ENCODE data around the gene PDSS2.
"Not testable (repeated sequence)": the region's sequence is repeated elsewhere in the genome, so short reads cannot be mapped to it uniquely, and the experiment has no call there.

PDSS2 gene

DNA sequence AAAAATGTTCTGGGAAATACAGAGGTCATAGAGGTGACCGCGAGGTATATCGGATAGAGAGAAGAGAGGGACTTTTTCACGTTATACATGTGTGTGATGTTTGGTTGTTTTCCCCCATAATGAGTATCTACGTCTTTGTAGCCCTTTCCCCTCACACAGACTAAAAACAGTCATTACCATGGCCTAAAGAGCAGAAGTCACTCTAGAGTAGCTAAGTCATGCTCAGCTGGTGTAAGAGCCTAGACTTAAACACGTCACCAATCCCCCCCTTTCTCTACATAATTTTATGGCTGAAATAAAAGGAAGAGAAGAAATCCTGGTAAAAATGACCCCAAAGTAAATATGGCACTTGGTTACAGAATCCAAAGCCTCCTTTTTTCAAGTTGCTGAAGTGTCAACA is 338.1 kb downstream of the PDSS2 start:
- in situ Hi-C loops (cut with MboI; ENCODE audit: low pct_unique_long_range_greater_than_20kb, low sequenced_read_pairs): no loop called here
- no peak for DNase-seq

GRCh38 chr6:107120404-107120803 is 339.0 kb downstream of the PDSS2 start:
- in situ Hi-C loops (cut with MboI; ENCODE audit: low pct_unique_long_range_greater_than_20kb, low sequenced_read_pairs): no loop called here
- DNase-seq: no peak

GRCh38 chr6:107118976-107119375 is 340.4 kb downstream of the PDSS2 start:
- DNase-seq: peak; percentile 65
- in situ Hi-C loops (cut with MboI; ENCODE audit: low pct_unique_long_range_greater_than_20kb, low sequenced_read_pairs): no loop called here

DNA sequence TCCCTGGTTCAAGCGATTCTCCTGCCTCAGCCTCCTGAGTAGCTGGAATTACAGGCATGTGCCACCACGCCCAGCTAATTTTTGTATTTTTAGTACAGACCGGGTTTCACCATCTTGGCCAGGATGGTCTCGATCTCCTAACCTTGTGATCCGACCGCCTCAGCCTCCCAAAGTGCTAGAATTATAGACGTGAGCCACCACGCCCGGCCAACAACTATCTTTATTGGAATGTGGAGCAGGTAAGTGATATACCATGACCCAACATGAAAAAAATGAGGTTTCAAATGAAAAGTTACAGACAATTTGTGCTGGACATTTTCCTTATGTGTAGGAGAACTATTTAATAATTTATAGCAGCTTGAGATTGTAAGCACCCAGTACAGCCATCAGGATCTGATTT is 340.8 kb downstream of the PDSS2 start:
- DNase-seq; in situ Hi-C loops (cut with MboI; ENCODE audit: low pct_unique_long_range_greater_than_20kb, low sequenced_read_pairs): not testable (repeated sequence)

- in situ Hi-C loops (cut with MboI; ENCODE audit: low pct_unique_long_range_greater_than_20kb, low sequenced_read_pairs): no loop called here
- no peak for DNase-seq
Observed at GRCh38 chr6:107116931-107117330, 342.4 kb downstream of the PDSS2 start.

GRCh38 chr6:107116328-107116892 is 343.0 kb downstream of the PDSS2 start:
- peak; percentile 84 for DNase-seq
- in situ Hi-C loops (cut with MboI; ENCODE audit: low pct_unique_long_range_greater_than_20kb, low sequenced_read_pairs): no loop called here

GRCh38 chr6:107115695-107116327 is 343.6 kb downstream of the PDSS2 start:
- in situ Hi-C loops (cut with MboI; ENCODE audit: low pct_unique_long_range_greater_than_20kb, low sequenced_read_pairs): no loop called here
- DNase-seq: peak; percentile 79

DNA sequence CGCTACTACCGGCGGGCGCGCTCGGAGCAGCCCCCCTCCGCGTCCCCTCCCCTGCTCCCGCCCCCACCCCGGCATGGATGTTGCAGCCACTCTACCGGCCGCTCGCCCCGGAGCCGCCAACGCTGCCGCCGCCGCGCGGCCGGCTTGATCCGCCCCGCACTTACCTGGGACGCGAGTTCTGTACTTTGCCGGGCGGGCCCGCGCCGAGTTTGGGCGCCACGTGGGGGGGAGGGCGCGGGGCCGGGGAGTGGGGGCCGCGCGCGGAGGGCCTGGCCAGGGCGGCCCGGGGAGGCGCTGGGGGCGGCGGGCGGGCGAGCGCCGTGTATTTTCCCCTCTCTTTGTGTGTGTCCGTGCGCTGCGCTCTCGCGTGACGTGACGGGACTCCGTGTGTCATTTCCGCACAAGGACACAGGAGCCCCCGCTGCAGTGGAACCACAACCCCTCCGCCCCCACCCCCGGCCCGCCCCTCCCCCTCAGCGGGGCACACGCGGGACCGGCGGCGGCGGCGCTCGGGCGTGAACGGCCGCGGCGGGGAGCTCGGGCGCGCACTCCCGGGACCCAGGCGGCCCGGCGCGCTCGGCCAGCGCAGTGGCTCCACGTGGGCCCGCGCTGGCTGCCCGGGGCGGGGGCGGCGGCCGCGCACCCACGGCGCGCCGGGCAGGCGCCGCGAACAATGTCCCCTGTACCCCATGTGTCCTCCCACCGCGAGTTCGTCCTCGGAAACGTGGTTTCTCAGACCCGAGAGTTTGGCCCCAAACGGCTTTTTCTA is 344.3 kb downstream of the PDSS2 start, which contains the start of gene BEND3:
Gene BEND3, minus strand, starts transcription at position 590 of the 769 bp plus-strand sequence. CDS start 16,230 bp downstream, outside the sequence.
- in situ Hi-C loops (cut with MboI; ENCODE audit: low pct_unique_long_range_greater_than_20kb, low sequenced_read_pairs): no loop called here
- no peak for DNase-seq

DNA sequence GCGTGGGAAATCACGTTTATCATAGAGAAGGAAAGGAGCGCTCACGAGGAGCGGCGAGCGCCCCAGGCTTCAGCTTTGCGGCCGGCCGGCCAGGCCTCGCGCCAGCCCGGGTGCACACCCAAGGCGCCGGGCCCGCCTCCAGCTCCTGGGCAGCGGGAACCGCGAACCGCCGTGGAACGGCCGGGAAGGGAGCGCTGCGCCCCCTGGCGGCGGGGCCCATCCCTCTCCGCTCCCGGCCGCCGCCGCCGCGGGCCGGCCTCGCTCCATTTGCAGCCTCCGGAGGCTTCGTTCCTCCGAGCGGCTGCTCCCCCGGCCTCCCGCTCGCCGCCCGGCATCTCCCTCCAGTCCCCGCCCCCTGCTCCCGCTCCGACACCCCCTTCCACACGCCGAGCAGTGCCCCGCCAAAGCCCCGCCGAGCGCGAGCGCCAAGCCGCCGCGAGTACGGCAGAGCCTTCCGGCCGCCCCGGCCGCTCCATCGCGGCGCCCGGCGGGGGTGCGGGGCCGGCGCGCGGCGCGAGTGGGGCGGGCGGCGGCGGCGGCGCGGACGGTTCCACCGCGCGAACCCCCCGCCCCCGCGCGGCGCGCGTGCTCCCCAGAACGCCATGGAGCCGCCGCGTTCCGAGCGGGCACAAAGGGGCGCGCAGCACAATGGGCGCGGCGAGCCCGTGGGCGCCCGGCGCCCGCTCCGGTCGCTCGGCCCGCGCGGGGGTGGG is 345.0 kb downstream of the PDSS2 start:
- peak; percentile 89 for DNase-seq
- in situ Hi-C loops (cut with MboI; ENCODE audit: low pct_unique_long_range_greater_than_20kb, low sequenced_read_pairs): no loop called here

DNA sequence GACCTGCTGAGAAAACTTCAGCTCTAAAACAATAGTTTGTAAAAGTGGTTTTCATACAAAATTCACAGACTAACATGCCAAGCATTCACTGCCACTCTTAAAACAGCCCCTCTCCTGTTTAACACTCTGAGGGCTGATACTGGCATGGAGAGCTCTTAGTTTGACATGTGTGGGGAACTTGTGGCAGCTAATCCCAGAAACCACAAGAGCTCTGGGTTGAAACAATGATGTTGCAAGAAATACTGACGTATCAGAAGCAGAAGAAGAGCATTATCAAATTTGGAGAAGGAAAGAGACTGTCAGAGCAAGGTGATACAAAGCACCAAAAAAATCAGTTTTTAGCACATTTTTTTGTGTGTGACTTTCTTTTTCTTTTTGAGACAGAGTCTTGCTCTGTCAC is 349.2 kb downstream of the PDSS2 start:
- DNase-seq: peak; percentile 92
- in situ Hi-C loops (cut with MboI; ENCODE audit: low pct_unique_long_range_greater_than_20kb, low sequenced_read_pairs): no loop called here

DNA sequence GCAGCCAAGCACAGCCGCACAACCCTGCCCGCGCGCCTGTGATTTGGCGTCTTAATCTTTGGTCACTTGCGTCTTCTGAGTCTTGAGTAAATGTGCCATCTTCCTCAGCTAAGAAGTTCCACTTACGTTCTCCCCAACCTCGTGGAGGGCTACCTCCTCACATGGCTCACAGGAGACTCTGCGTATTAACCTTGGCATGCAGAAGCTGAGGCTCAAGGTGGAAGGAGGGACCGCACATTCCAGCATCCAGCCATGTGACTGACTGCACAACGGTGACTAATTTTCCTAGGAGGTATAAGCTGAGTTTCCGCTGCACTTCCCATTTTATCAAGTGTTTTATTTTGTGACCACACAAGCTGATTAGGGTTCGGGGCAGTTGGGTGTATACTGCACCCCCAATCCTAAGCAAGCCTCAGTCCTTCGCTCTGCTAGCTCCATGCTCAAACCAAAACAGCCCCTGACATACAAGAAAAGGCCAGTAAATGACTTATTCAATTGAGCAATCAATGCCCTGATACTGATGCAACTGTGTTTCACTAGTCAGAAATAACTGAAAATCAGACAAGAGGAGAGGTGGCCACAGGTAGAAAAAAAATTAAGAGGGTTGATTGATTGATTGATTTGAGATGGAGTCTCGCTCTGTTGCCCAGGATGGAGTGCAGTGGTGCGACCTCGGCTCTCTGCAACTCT is 351.0 kb downstream of the PDSS2 start:
- in situ Hi-C loops (cut with MboI; ENCODE audit: low pct_unique_long_range_greater_than_20kb, low sequenced_read_pairs): no loop called here
- DNase-seq: no peak

GRCh38 chr6:107107791-107108190 is 351.6 kb downstream of the PDSS2 start:
- in situ Hi-C loops (cut with MboI; ENCODE audit: low pct_unique_long_range_greater_than_20kb, low sequenced_read_pairs): no loop called here

DNA sequence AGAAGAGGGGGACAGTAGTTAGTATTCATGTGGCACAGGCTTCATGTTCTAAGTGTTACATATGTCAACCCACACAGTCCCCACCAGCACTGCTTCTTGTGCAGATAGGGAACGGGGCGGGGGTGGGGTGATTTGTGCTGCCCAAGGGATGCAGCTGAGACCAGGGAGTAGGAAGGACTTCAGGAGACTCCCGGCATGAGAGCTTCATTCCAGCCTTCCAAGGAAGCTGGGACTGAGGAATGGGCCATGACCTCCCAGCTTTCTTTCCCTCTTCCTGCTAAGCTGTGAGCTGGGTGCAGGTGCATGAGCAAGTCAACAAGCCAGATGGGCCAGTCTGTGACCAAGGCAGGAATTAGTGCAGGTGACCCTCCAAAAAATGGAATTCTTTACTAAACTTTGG is 353.2 kb downstream of the PDSS2 start:
- in situ Hi-C loops (cut with MboI; ENCODE audit: low pct_unique_long_range_greater_than_20kb, low sequenced_read_pairs): no loop called here

More at GRCh38 chr6:107107791-107108190, 351.6 kb downstream of the PDSS2 start:
- DNase-seq: no peak

DNA sequence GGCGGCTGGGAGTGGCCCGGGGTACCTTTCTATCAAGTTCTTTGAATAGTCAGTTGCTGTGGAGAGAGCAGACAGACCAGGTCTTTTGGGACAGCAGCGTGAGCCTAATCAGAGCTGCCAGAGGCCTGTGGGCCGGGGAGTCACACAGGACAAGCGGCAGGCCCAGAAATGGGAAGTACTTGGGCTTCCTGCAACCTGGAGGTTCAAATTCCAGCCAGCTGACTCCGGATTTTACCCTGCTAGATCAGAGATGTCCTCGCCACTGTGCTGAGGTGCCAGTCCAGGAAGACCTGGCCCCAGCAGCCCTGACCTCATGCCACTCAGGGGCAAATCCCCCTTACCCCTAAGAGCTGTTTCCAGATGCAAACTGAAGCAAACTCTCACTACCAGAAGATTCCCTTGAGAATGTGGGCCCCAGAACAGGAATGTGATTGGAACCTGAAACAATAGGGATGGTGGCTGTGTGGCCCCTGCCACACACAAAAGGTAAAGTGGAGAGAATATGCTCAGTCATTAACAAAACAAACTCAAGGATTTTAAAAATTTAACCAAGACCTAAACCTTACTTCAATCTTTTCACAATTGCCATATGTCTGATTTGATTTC is 353.8 kb downstream of the PDSS2 start:
- in situ Hi-C loops (cut with MboI; ENCODE audit: low pct_unique_long_range_greater_than_20kb, low sequenced_read_pairs): no loop called here
- peak; percentile 12 for DNase-seq

More for the DNA sequence above, 353.2 kb downstream of the PDSS2 start:
- no peak for DNase-seq

GRCh38 chr6:107103082-107103481 is 356.3 kb downstream of the PDSS2 start:
- in situ Hi-C loops (cut with MboI; ENCODE audit: low pct_unique_long_range_greater_than_20kb, low sequenced_read_pairs): no loop called here
- no peak for DNase-seq
